ENCODE data around the gene ZNF883. TPM values are rescaled to one million over a fixed set of nuclear protein-coding genes. Genes with fewer than 3 reads are reported as not detected.

Gene ZNF883
- total RNA-seq, 2 experiments from 2014 or later = 0.30 to 0.31 TPM

DNA sequence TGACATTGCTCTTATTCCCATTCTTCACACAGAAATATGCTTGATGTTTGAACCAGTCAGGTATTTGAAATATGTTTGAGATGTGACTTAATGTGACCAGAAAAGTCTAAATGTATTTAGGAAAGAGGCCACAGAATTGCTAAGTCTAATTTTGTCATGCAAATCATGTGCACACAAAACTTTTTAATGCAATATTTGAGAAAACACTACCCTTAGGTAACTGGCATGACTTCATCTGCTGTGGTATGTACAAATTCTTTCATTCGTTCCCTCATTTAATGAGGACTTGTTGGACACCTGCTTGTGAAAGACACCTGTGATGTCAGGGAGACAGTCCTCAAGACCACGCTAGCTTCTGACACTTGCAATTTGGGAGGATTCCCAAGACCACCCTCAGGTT lies 100.3 kb downstream of the ZNF883 start:
- Mint-ChIP-seq H3K9me3 (no peaks in the 10 kb centered on the region), H3K4me3 (no peak overlapping the region), H3K4me1 (ENCODE audit: low read depth) (no peaks in the 10 kb centered on the region), H3K36me3 (ENCODE audit: low read depth) (no peaks in the 10 kb centered on the region), H3K27ac (no peak overlapping the region), H3K27me3 (peaks cover 15% of the 10 kb centered on the region)
- ChIA-PET POLR2A (no interaction called here), CTCF (no interaction called here)
- no peak for DNase-seq
- intact Hi-C loops (cut with DNase I, micrococcal nuclease) = no loop called here
- TF ChIP-seq, protein P1, sequence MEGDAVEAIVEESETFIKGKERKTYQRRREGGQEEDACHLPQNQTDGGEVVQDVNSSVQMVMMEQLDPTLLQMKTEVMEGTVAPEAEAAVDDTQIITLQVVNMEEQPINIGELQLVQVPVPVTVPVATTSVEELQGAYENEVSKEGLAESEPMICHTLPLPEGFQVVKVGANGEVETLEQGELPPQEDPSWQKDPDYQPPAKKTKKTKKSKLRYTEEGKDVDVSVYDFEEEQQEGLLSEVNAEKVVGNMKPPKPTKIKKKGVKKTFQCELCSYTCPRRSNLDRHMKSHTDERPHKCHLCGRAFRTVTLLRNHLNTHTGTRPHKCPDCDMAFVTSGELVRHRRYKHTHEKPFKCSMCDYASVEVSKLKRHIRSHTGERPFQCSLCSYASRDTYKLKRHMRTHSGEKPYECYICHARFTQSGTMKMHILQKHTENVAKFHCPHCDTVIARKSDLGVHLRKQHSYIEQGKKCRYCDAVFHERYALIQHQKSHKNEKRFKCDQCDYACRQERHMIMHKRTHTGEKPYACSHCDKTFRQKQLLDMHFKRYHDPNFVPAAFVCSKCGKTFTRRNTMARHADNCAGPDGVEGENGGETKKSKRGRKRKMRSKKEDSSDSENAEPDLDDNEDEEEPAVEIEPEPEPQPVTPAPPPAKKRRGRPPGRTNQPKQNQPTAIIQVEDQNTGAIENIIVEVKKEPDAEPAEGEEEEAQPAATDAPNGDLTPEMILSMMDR (IDR thresholded peaks at IDR 0.05) = no peak
- no peak overlapping the region for H3K4me3 ChIP-seq (ENCODE audit: low read length)
- no peak overlapping the region for H3K27ac ChIP-seq (ENCODE audit: low read depth in 1 of 2, low read length in 2 of 2)
- H3K27me3 ChIP-seq (ENCODE audit: control insufficient read depth in 1 of 2, insufficient read depth in 2 of 2, low read length in 2 of 2) = peaks cover 0 to 3% of the 10 kb centered on the region in 2 experiments
- no peak for ATAC-seq (ENCODE audit: poor library complexity)
- no peaks in the 10 kb centered on the region for H3K9me3 ChIP-seq (ENCODE audit: control insufficient read depth in 1 of 2, insufficient read depth in 1 of 2, low read length in 2 of 2)
- H3K4me1 ChIP-seq (ENCODE audit: insufficient read depth, low read length) = no peaks in the 10 kb centered on the region
- H3K36me3 ChIP-seq (ENCODE audit: insufficient read depth, low read length) = no peaks in the 10 kb centered on the region

Other genes starting within 250 kb of the ZNF883 start
- not detected for gene SLC46A2, start 121.3 kb downstream of the ZNF883 start, total RNA-seq
- gene ZFP37, start 44.5 kb upstream of the ZNF883 start, total RNA-seq = under 1 TPM; 0.39 to 0.55 TPM
- 1 to 10 TPM; 4.8 to 5.4 TPM for gene SLC31A2, start 138.8 kb upstream of the ZNF883 start, total RNA-seq
- 10 to 100 TPM; 11.9 to 14.2 TPM for gene FKBP15, start 209.1 kb upstream of the ZNF883 start, total RNA-seq
- gene SLC31A1, start 209.4 kb upstream of the ZNF883 start, total RNA-seq = 10 to 100 TPM; 12.1 to 12.3 TPM